Fibroblast of the aortic adventitia (primary cell): ENCODE data around the gene DIMT1. TPM values are rescaled to one million over a fixed set of nuclear protein-coding genes. Genes with fewer than 3 reads are reported as not detected.

Experiments
- DNase-seq: peaks from one replicate; pipeline ENCODE4 v3.0.0-alpha.2; 2010; ENCODE audit warnings: low read depth
- H3K4me3 ChIP-seq: 2 replicates; pipeline ENCODE4 v1.5.1; 2011; ENCODE audit warnings: low read depth, mild to moderate bottlenecking, control low read depth, low read length, moderate library complexity
- CTCF ChIP-seq: IDR thresholded peaks from 2 replicates; pipeline ENCODE4 v1.5.1; 2011; ENCODE audit warnings: mild to moderate bottlenecking, low read length, control low read depth, inconsistent platforms; ENCODE audit not compliant: insufficient read depth
- total RNA-seq: library from RNA; depleted of rRNA; stranded (reverse); fragments of >200 nt; gene quantifications from 2 replicates; pipeline ENCODE4 v1.2.3, GENCODE V29; 2012; ENCODE audit warnings: low replicate concordance

DIMT1 gene
- total RNA-seq, 1 donor, result 32.7 TPM

DNA sequence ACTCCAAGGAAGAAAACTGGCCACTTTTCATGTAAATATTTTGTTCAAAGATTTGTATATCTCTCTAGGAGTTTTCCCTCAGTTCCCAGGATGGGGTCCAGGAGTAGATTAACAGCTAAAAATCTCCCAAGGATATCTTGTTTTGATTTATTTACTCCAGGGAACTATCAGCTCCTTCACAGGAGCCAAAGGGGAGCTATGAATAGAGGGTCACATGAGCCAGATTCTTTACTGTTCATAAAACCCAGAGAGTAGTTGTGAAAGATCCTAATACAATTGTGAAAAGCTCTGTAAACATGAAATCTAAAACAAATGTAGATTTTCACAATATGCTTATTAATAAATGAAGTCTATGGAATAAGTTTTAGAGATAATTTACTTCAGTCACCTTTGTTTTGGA is 16.9 kb downstream of the DIMT1 start:
- H3K4me3 ChIP-seq, result no peak overlapping the region
- peak; percentile 18 for DNase-seq
- TF ChIP-seq CTCF, result no peak

DNA sequence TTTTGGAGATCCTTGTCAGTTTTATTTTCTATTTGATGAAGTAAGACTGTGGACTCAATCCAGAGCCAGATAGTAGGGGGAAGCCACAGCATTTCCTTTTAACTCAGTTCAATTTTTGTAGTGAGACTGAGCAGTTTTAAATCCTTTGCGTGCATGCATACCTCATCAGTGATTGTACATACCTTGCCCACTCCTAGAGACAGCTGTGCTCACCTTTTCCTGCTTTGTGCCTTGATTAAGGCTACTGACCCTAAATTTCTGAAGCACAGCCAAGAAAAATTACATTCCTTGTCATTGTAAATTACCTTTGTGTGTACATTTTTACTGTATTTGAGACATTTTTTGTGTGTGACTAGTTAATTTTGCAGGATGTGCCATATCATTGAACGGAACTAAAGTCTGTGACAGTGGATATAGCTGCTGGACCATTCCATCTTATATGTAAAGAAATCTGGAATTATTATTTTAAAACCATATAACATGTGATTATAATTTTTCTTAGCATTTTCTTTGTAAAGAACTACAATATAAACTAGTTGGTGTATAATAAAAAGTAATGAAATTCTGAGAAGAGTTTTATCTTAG is 17.8 kb downstream of the DIMT1 start:
- no peak for TF ChIP-seq CTCF
- DNase-seq, result no peak
- no peak overlapping the region for H3K4me3 ChIP-seq

DNA sequence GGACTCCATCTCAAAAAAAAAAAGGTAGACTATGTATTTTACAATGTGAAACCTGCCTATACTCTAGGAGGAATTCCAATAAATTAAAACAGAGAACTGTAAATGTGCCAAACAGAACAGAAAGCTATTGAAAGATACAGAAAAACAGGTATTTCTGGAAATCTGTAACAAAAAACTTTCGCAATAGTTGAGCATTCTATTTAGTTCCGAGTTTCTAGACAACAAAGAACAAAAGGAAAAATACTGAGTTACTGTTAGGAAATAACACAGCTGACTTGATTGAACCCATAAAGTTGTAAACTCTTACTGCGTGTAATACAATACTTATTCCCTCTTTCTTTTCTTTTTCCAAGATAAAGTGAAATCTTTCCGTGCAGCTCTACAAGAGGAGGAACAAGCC is 18.6 kb downstream of the DIMT1 start:
- TF ChIP-seq CTCF, result no peak
- no peak for DNase-seq

DNA sequence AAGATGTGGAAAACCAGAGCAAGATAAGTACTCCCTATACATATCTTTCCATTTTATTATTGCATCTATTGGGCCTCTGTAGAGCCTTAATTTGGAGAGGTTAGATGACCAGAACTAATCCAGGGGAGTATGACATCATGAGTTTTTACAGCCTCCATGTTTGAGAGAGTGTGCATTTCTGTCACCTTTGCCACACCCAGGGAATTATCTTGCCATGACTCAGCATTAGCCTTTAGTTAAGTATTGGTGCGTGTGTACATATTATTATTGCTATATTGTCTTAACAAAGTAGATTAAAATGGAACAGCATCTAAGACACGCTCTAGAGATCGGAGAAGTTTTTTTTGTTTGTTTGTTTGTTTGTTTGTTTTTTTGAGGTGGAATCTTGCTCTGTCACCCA is 27.6 kb downstream of the DIMT1 start:
- DNase-seq, result no peak
- no peak for TF ChIP-seq CTCF
- no peak overlapping the region for H3K4me3 ChIP-seq

More for the DNA sequence above, 18.6 kb downstream of the DIMT1 start:
- no peak overlapping the region for H3K4me3 ChIP-seq

GRCh38 chr5:62375627-62376026 is 28.1 kb downstream of the DIMT1 start:
- DNase-seq, result no peak
- H3K4me3 ChIP-seq, result no peak overlapping the region
- TF ChIP-seq CTCF, result no peak

- TF ChIP-seq CTCF, result no peak
- no peak overlapping the region for H3K4me3 ChIP-seq
- no peak for DNase-seq
Measured at GRCh38 chr5:62374090-62374489, 29.6 kb downstream of the DIMT1 start.

DNA sequence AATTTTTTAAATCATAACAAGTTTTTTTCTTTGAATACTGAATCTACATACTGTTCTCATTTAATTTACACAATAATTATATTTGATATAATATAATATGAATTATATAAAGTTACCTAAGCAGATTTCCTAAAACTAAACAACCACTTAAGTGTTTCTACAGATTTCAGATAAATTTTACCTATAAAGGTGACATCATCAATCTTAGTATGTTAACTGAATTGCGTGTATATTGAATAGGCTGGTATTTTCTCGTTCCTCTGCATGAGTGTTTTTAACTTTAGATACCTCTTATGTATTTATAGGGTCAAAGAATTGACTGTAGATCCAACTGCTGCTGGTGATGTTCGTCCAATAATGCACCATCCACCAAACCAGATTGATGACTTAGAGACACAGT is 30.3 kb downstream of the DIMT1 start:
- H3K4me3 ChIP-seq, result no peak overlapping the region
- no peak for TF ChIP-seq CTCF
- DNase-seq, result no peak
